ENCODE measurements around the gene RBM10. TPM values are rescaled to one million over a fixed set of nuclear protein-coding genes. Genes with fewer than 3 reads are reported as not detected.

Gene RBM10
- total and polyA plus RNA-seq, 2 experiments from 2014 or later: 39.5 to 101 TPM

GRCh38 chrX:47182106-47182700, 37.2 kb downstream of the RBM10 start (continued):
- TF ChIP-seq ZNF462 (CRISPR knock-in tag; IDR thresholded peaks at IDR 0.05) (no peak), EZH2phosphoT487 (IDR thresholded peaks at IDR 0.05; ENCODE audit: unreplicated experiment) (no peak), ZNF331 (CRISPR knock-in tag; IDR thresholded peaks at IDR 0.05; ENCODE audit: low read depth) (no peak)

DNA sequence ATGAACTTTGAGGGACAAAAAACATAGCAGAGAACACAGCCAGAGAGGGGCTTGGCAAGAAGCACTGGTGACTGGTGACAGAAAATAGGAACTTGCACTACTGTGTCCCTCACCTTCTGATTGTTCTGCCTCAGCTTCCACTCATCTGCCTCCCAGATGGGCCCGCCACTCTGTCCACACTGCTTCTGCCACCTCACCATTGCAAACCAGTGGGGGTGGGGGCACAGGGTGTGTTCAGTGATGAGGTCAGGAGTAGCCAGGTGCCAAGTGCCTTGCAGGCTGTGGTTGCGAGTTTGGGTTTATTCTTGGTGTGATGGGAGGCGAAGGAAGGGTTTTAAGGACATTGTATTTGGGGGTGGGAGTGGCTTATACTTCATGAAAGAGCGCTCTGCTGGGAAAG, 39.5 kb downstream of the RBM10 start:
- H3K36me3 ChIP-seq (ENCODE audit: insufficient read depth): no peaks in the 10 kb centered on the region

More for the DNA sequence above, 39.5 kb downstream of the RBM10 start:
- H3K4me1 ChIP-seq (ENCODE audit: insufficient read depth): no peaks in the 10 kb centered on the region
- H3K36me3 Mint-ChIP-seq (ENCODE audit: low read depth): peaks cover 38% of the 10 kb centered on the region
- peaks cover 3% of the 10 kb centered on the region; the same call in 2 of the 3 replicates for H3K4me1 Mint-ChIP-seq
- no peak overlapping the region for H3K27ac Mint-ChIP-seq
- H3K4me3 Mint-ChIP-seq: no peak overlapping the region
- H3K9me3 Mint-ChIP-seq: no peaks in the 10 kb centered on the region
- TF ChIP-seq ZNF331 (CRISPR knock-in tag; IDR thresholded peaks at IDR 0.05; ENCODE audit: low read depth) (no peak), CREB1 (CRISPR knock-in tag; IDR thresholded peaks at IDR 0.05; ENCODE audit: low read depth) (no peak), JUNB (IDR thresholded peaks at IDR 0.05; ENCODE audit: unreplicated experiment) (no peak), POLR2AphosphoS5 (IDR thresholded peaks at IDR 0.05; ENCODE audit: low read depth) (no peak), ZNF114 (CRISPR knock-in tag; IDR thresholded peaks at IDR 0.05) (no peak), EZH2 (IDR thresholded peaks at IDR 0.05; ENCODE audit: low read depth, unreplicated experiment) (no peak), STAT1 (IDR thresholded peaks at IDR 0.05; ENCODE audit: unreplicated experiment) (no peak), EZH2phosphoT487 (IDR thresholded peaks at IDR 0.05; ENCODE audit: unreplicated experiment) (no peak)
- TF ChIP-seq, protein P1, sequence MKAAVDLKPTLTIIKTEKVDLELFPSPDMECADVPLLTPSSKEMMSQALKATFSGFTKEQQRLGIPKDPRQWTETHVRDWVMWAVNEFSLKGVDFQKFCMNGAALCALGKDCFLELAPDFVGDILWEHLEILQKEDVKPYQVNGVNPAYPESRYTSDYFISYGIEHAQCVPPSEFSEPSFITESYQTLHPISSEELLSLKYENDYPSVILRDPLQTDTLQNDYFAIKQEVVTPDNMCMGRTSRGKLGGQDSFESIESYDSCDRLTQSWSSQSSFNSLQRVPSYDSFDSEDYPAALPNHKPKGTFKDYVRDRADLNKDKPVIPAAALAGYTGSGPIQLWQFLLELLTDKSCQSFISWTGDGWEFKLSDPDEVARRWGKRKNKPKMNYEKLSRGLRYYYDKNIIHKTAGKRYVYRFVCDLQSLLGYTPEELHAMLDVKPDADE (IDR thresholded peaks at IDR 0.05): no peak
- H3K27me3 Mint-ChIP-seq (ENCODE audit: insufficient read depth, low read depth, poor library complexity): peaks cover 3% of the 10 kb centered on the region
- no peak for DNase-seq (ENCODE audit: low spot score)
- H3K27ac ChIP-seq (ENCODE audit: low read depth): no peak overlapping the region
- H3K79me2 ChIP-seq (replicated peaks; ENCODE audit: insufficient read depth): no peaks in the 10 kb centered on the region
- no peaks in the 10 kb centered on the region for H3K27me3 ChIP-seq (ENCODE audit: insufficient read depth)
- no peak for ATAC-seq
- H3K4me3 ChIP-seq: no peak overlapping the region
- no peak overlapping the region for H2AFZ ChIP-seq
- H3K9me2 ChIP-seq (ENCODE audit: insufficient read depth): no peaks in the 10 kb centered on the region
- H3F3A ChIP-seq (replicated peaks; ENCODE audit: low read depth): 0 out of 2 replicates have a peak, but pooled peaks cover 2% of the 10 kb centered on the region
- no peaks in the 10 kb centered on the region for H4K20me1 ChIP-seq (replicated peaks; ENCODE audit: insufficient read depth)
- H3K4me2 ChIP-seq: no peak overlapping the region

Data from GM23338 (cell line).